CD14-positive monocyte (primary cell): ENCODE measurements around the gene CDC42BPB. TPM values are rescaled to one million over a fixed set of nuclear protein-coding genes. Genes with fewer than 3 reads are reported as not detected.

Experiments
- DNase-seq, 3 donors: peaks; one replicate each; pipeline ENCODE4 v3.0.0-alpha.2; 2011 to 2022
- H2AFZ ChIP-seq: 2 replicates; pipeline ENCODE4 v1.6.0; 2012; ENCODE audit warnings: mild to moderate bottlenecking, low read depth, low read length, inconsistent platforms; ENCODE audit not compliant: insufficient read depth, poor library complexity, severe bottlenecking
- H3K27ac ChIP-seq, 2 donors: 1 replicate in 1 of 2; 2 replicates in 1 of 2; pipeline ENCODE4 v1.5.1; 2012 to 2013; ENCODE audit warnings: low read length in 2 of 2, control low read depth in 1 of 2, inconsistent platforms in 1 of 2, low read depth in 1 of 2, mild to moderate bottlenecking in 1 of 2
- H3K27me3 ChIP-seq, 2 donors: one replicate each; pipeline versions ENCODE4 v1.6.0 to v1.6.1; 2011 to 2013; ENCODE audit warnings: low read length in 2 of 2; ENCODE audit not compliant: control insufficient read depth in 2 of 2, insufficient read depth in 2 of 2
- H3K36me3 ChIP-seq, 2 donors: replicated peaks in 1 of 2; 1 replicate in 1 of 2; 2 replicates in 1 of 2; pipeline versions ENCODE4 v1.5.1 to v1.6.1; 2012 to 2013; ENCODE audit warnings: low read length in 2 of 2, control low read depth in 1 of 2, inconsistent platforms in 1 of 2, mild to moderate bottlenecking in 1 of 2; ENCODE audit not compliant: insufficient read depth in 2 of 2, control insufficient read depth in 1 of 2
- H3K4me1 ChIP-seq, 2 donors: 1 replicate in 1 of 2; 2 replicates in 1 of 2; pipeline versions ENCODE4 v1.5.1 to v1.6.1; 2012 to 2013; ENCODE audit warnings: low read length in 2 of 2, control low read depth in 1 of 2, inconsistent platforms in 1 of 2, mild to moderate bottlenecking in 1 of 2, moderate library complexity in 1 of 2; ENCODE audit not compliant: insufficient read depth in 2 of 2, control insufficient read depth in 1 of 2
- H3K4me2 ChIP-seq: replicated peaks from 2 replicates; pipeline ENCODE3; 2012; ENCODE audit warnings: low read length, moderate library complexity, mild to moderate bottlenecking; ENCODE audit not compliant: poor library complexity, severe bottlenecking; ENCODE audit errors: extremely low read depth
- H3K4me3 ChIP-seq, 3 experiments: fragments of 200-600 bp in 1 of 3; sonication (generic) in 1 of 3; replicated peaks in 1 of 3; 1 replicate in 2 of 3; 2 replicates in 1 of 3; pipeline ENCODE4 v1.5.1; 2011 to 2013; ENCODE audit warnings: low read length in 3 of 3, mild to moderate bottlenecking in 3 of 3, control low read depth in 2 of 3, low read depth in 2 of 3, inconsistent platforms in 1 of 3, moderate library complexity in 1 of 3
- H3K79me2 ChIP-seq: 2 replicates; pipeline ENCODE4 v1.6.0; 2012; ENCODE audit warnings: mild to moderate bottlenecking, control low read depth, inconsistent platforms, low read length, moderate library complexity; ENCODE audit not compliant: insufficient read depth
- H3K9ac ChIP-seq: 2 replicates; pipeline ENCODE4 v1.6.0; 2017; ENCODE audit warnings: low read length, mild to moderate bottlenecking; ENCODE audit not compliant: insufficient read depth, poor library complexity, severe bottlenecking
- H3K9me3 ChIP-seq, 2 donors: replicated peaks in 1 of 2; 1 replicate in 1 of 2; 2 replicates in 1 of 2; pipeline versions ENCODE4 v1.5.1 to v1.6.1; 2012 to 2013; ENCODE audit warnings: low read length in 2 of 2, control low read depth in 1 of 2; ENCODE audit not compliant: control insufficient read depth in 1 of 2, insufficient read depth in 1 of 2
- H4K20me1 ChIP-seq: 2 replicates; pipeline ENCODE4 v1.6.0; 2012; ENCODE audit warnings: mild to moderate bottlenecking, low read length, control low read depth, moderate library complexity; ENCODE audit not compliant: insufficient read depth
- H3K27ac Mint-ChIP-seq, 7 donors: one replicate each; pipeline ENCODE4 v1.8.0; 2020; ENCODE audit warnings: mild to moderate bottlenecking in 7 of 7, mixed read lengths in 7 of 7, moderate library complexity in 6 of 7, inconsistent platforms in 2 of 7
- H3K27me3 Mint-ChIP-seq, 3 donors: one replicate each; pipeline ENCODE4 v1.8.0; 2021 to 2022; ENCODE audit warnings: low read depth in 3 of 3, mild to moderate bottlenecking in 3 of 3, mixed read lengths in 3 of 3, moderate library complexity in 3 of 3, inconsistent platforms in 1 of 3
- H3K36me3 Mint-ChIP-seq, 2 donors: one replicate each; pipeline ENCODE4 v1.8.0; 2020; ENCODE audit warnings: mixed read lengths in 2 of 2, inconsistent platforms in 1 of 2, mild to moderate bottlenecking in 1 of 2
- H3K4me1 Mint-ChIP-seq: one replicate; pipeline ENCODE4 v1.8.0; 2020; ENCODE audit warnings: mild to moderate bottlenecking, mixed read lengths
- H3K4me3 Mint-ChIP-seq, 2 donors: one replicate each; pipeline ENCODE4 v1.8.0; 2020; ENCODE audit warnings: mild to moderate bottlenecking in 2 of 2, mixed read lengths in 2 of 2, moderate library complexity in 1 of 2
- H3K9me3 Mint-ChIP-seq, 7 donors: one replicate each; pipeline ENCODE4 v1.8.0; 2020 to 2022; ENCODE audit warnings: mixed read lengths in 7 of 7, mild to moderate bottlenecking in 6 of 7, moderate library complexity in 6 of 7, inconsistent platforms in 2 of 7
- CTCF ChIP-seq: fragments of 200-600 bp; IDR thresholded peaks from one replicate; pipeline ENCODE4 v1.8.0; 2022; ENCODE audit warnings: antibody characterized with exemption, mild to moderate bottlenecking
- WGBS: methylation state at CpG from one replicate; pipeline ENCODE4 v1.1.5; 2013; ENCODE audit warnings: missing lambda C conversion rate; ENCODE audit not compliant: insufficient coverage; 5-methylcytosine and 5-hydroxymethylcytosine counted together
- intact Hi-C, 2 donors: fragments of 100-400 bp; cut with micrococcal nuclease; formaldehyde crosslinking; loops; one replicate each; pipeline versions ENCODE4 v1.15.0 to v1.15.1; 2023
- polyA plus RNA-seq, 3 donors: library from polyadenylated mRNA; depleted of rRNA in 1 of 3; unstranded in 2 of 3; stranded (reverse) in 1 of 3; fragments of 300-500 nt in 2 of 3; fragments of >200 nt in 1 of 3; fragmentation: Illumina TruSeq in 2 of 3; gene quantifications; 1 replicate in 2 of 3; 2 replicates in 1 of 3; pipeline ENCODE4 v1.2.3, GENCODE V29; 2012 to 2021

CDC42BPB gene
- polyA plus RNA-seq, 3 donors: 0.25 to 19.0 (median 0.60) TPM

- Histone ChIP-seq H3K4me3 (no peak overlapping the region), H2AFZ (no peak overlapping the region), H4K20me1 (no peaks in the 10 kb centered on the region), H3K79me2 (no peaks in the 10 kb centered on the region), H3K27ac (no peak overlapping the region), H3K27me3 (peaks cover 15 to 66% of the 10 kb centered on the region in 2 donors), H3K4me2 (no peak overlapping the region), H3K9ac (no peak overlapping the region), H3K36me3 (no peaks in the 10 kb centered on the region), H3K9me3 (peaks cover 0 to 17% of the 10 kb centered on the region in 2 donors), H3K4me1 (peaks cover 19 to 25% of the 10 kb centered on the region in 2 donors)
- intact Hi-C loops: no loop called here
- TF ChIP-seq CTCF: no peak
- H3K27ac Mint-ChIP-seq: no peak overlapping the region
- no peak overlapping the region for H3K4me3 Mint-ChIP-seq
- peaks cover 16% of the 10 kb centered on the region for H3K4me1 Mint-ChIP-seq
- H3K36me3 Mint-ChIP-seq: peaks cover 5 to 8% of the 10 kb centered on the region in 2 donors
- WGBS: 16% methylated on average over 61 of the region's 74 CpGs
- no peak for DNase-seq
- H3K27me3 Mint-ChIP-seq: peaks cover 49 to 75% (median 52%) of the 10 kb centered on the region in 3 donors
- peaks cover 0 to 7% (median 4%) of the 10 kb centered on the region in 7 donors for H3K9me3 Mint-ChIP-seq
Observed at GRCh38 chr14:102930138-102930752, 127.1 kb downstream of the CDC42BPB start.

GRCh38 chr14:102929241-102930137, 127.9 kb downstream of the CDC42BPB start:
- intact Hi-C loops: no loop called here
- H3K4me1 Mint-ChIP-seq: peaks cover 16% of the 10 kb centered on the region
- Histone ChIP-seq H4K20me1 (no peaks in the 10 kb centered on the region), H3K27ac (no peak overlapping the region), H2AFZ (peak overlapping the region; percentile 82), H3K4me3 (peak overlapping the region in 1 of 3 experiments; percentile 77), H3K4me1 (peaks cover 19 to 25% of the 10 kb centered on the region in 2 donors), H3K9me3 (peaks cover 0 to 18% of the 10 kb centered on the region in 2 donors), H3K79me2 (no peaks in the 10 kb centered on the region), H3K9ac (no peak overlapping the region), H3K36me3 (no peaks in the 10 kb centered on the region), H3K27me3 (peaks cover 17 to 73% of the 10 kb centered on the region in 2 donors), H3K4me2 (peak overlapping the region; percentile 81)
- no peak for TF ChIP-seq CTCF
- H3K27ac Mint-ChIP-seq: no peak overlapping the region
- WGBS: 7% methylated on average over 93 of the region's 94 CpGs
- no peak for DNase-seq
- H3K27me3 Mint-ChIP-seq: peaks cover 52 to 80% (median 55%) of the 10 kb centered on the region in 3 donors
- H3K36me3 Mint-ChIP-seq: peaks cover 5 to 8% of the 10 kb centered on the region in 2 donors
- H3K4me3 Mint-ChIP-seq: peak overlapping the region in 1 of 2 donors; percentile 42
- peaks cover 0 to 7% (median 4%) of the 10 kb centered on the region in 7 donors for H3K9me3 Mint-ChIP-seq
